H4 (cell line): Measurements from ENCODE around the gene PRR13. TPM values are rescaled to one million over a fixed set of nuclear protein-coding genes. Genes with fewer than 3 reads are reported as not detected.
A peak's percentile ranks its signal among the peaks of the same experiment; 100 is the strongest.
"Not testable (repeated sequence)": the region's sequence is repeated elsewhere in the genome, so short reads cannot be mapped to it uniquely, and the experiment has no call there.

Experiments
- DNase-seq: peaks from one replicate; pipeline ENCODE4 v3.0.0-alpha.2; 2015; ENCODE audit warnings: low spot score
- total RNA-seq: library from RNA; depleted of rRNA; stranded (reverse); fragments of >200 nt; shearing (Covaris generic); gene quantifications from 2 replicates; pipeline ENCODE4 v1.2.3, GENCODE V29; 2014

The PRR13 gene
- total RNA-seq, 1 experiment from 2014 or later, result 110 TPM

GRCh38 chr12:53435326-53435725, 6.2 kb upstream of the PRR13 start:
- not testable (repeated sequence) for DNase-seq

GRCh38 chr12:53439582-53439981, 2.0 kb upstream of the PRR13 start:
- DNase-seq, result not testable (repeated sequence)

- DNase-seq, result no peak
These were observed 2.4 kb downstream of the PRR13 start for GRCh38 chr12:53443955-53444354.

GRCh38 chr12:53444593-53445325, 3.2 kb downstream of the PRR13 start:
- not testable (repeated sequence) for DNase-seq

GRCh38 chr12:53450936-53451335, 9.4 kb downstream of the PRR13 start:
- no peak for DNase-seq

- peak; percentile 99 for DNase-seq
These were observed 10.2 kb downstream of the PRR13 start, which contains the start of gene PCBP2 for GRCh38 chr12:53451661-53452158. Gene PCBP2, plus strand, starts transcription at chr12:53452102. Its CDS starts 2,699 bp downstream, at chr12:53454801.

- peak; percentile 78 for DNase-seq
These were observed 10.9 kb downstream of the PRR13 start for GRCh38 chr12:53452159-53453077.

GRCh38 chr12:53453953-53454640, 12.6 kb downstream of the PRR13 start:
- DNase-seq, result no peak

- no peak for DNase-seq
These were observed 13.2 kb downstream of the PRR13 start for GRCh38 chr12:53454707-53455106.

GRCh38 chr12:53456654-53457366, 15.3 kb downstream of the PRR13 start:
- DNase-seq, result no peak

GRCh38 chr12:53459097-53459496, 17.6 kb downstream of the PRR13 start:
- DNase-seq, result no peak

GRCh38 chr12:53461059-53461458, 19.5 kb downstream of the PRR13 start:
- no peak for DNase-seq

- no peak for DNase-seq
These were observed 20.1 kb downstream of the PRR13 start for GRCh38 chr12:53461591-53461990.

- DNase-seq, result no peak
These were observed 21.4 kb downstream of the PRR13 start for GRCh38 chr12:53462935-53463334.

- no peak for DNase-seq
These were observed 22.4 kb downstream of the PRR13 start for GRCh38 chr12:53463802-53464560.

GRCh38 chr12:53464685-53465418, 23.3 kb downstream of the PRR13 start:
- DNase-seq, result no peak

- no peak for DNase-seq
These were observed 24.1 kb downstream of the PRR13 start for GRCh38 chr12:53465679-53466078.

- no peak for DNase-seq
These were observed 25.1 kb downstream of the PRR13 start for GRCh38 chr12:53466640-53467039.

- DNase-seq, result no peak
These were observed 25.5 kb downstream of the PRR13 start for GRCh38 chr12:53467082-53467481.

GRCh38 chr12:53467880-53468279, 26.3 kb downstream of the PRR13 start:
- DNase-seq, result no peak
